IMR-90 (cell line): ENCODE measurements around the gene CALM1. TPM values are rescaled to one million over a fixed set of nuclear protein-coding genes. Genes with fewer than 3 reads are reported as not detected.

Experiments used
- ATAC-seq: fragments of 200-7000 bp; cut with Tn5 transposase; 2 replicates; pipeline ENCODE4 v1.9.1; 2020; ENCODE audit warnings: low read depth, mild to moderate bottlenecking, moderate library complexity
- BruUV-seq: library from RNA; stranded (reverse); fragments of 400-500 nt; replicated peaks from 2 replicates; lab custom pipeline; 2021; lab: Mats Ljungman, UMichigan
- CTCF ChIA-PET: fragments of 300-600 bp; formaldehyde crosslinking; extraction: SDS; loops from one replicate; lab custom pipeline; 2021; ENCODE audit warnings: antibody characterized with exemption; lab: Yijun Ruan, JAX
- POLR2A ChIA-PET: fragments of 300-600 bp; sonication (Branson Sonifier 250); formaldehyde crosslinking; loops from one replicate; lab custom pipeline; 2022; ENCODE audit warnings: antibody characterized with exemption; ENCODE audit not compliant: unreplicated experiment; lab: Charles Lee
- DNase-seq: peaks from one replicate; pipeline ENCODE4 v3.0.0; 2013
- H2AFZ ChIP-seq: replicated peaks from 2 replicates; pipeline ENCODE3; 2013; ENCODE audit warnings: low read length, mild to moderate bottlenecking; ENCODE audit not compliant: poor library complexity
- H2AK5ac ChIP-seq: 2 replicates; pipeline ENCODE4 v1.6.1; 2013; ENCODE audit warnings: low read depth, low read length, inconsistent platforms
- H2AK9ac ChIP-seq: replicated peaks from 2 replicates; pipeline ENCODE3; 2013; ENCODE audit warnings: mild to moderate bottlenecking, low read depth, low read length, moderate library complexity; ENCODE audit not compliant: poor library complexity
- H2BK120ac ChIP-seq: 2 replicates; pipeline ENCODE4 v1.6.1; 2013; ENCODE audit warnings: low read depth, low read length, inconsistent platforms
- H2BK15ac ChIP-seq: 3 replicates; pipeline ENCODE4 v1.6.1; 2013; ENCODE audit warnings: low read depth, low read length, inconsistent platforms
- H2BK20ac ChIP-seq: 2 replicates; pipeline ENCODE4 v1.6.1; 2013; ENCODE audit warnings: low read depth, mild to moderate bottlenecking, inconsistent platforms, low read length, moderate library complexity
- H2BK5ac ChIP-seq: 2 replicates; pipeline ENCODE4 v1.6.1; 2013; ENCODE audit warnings: mild to moderate bottlenecking, low read depth, low read length, inconsistent platforms; ENCODE audit not compliant: poor library complexity, severe bottlenecking
- H3K14ac ChIP-seq: replicated peaks from 2 replicates; pipeline ENCODE4 v1.6.1; 2013; ENCODE audit warnings: low read depth, low read length, inconsistent platforms
- H3K18ac ChIP-seq: 2 replicates; pipeline ENCODE4 v1.6.1; 2013; ENCODE audit warnings: low read depth, low read length, control low read depth
- H3K23ac ChIP-seq: 2 replicates; pipeline ENCODE4 v1.6.1; 2013; ENCODE audit warnings: low read depth, low read length, inconsistent platforms
- H3K27ac ChIP-seq: 2 replicates; pipeline ENCODE4 v1.5.1; 2013; ENCODE audit warnings: mild to moderate bottlenecking, control low read depth, low read length; ENCODE audit not compliant: insufficient read depth
- H3K27me3 ChIP-seq: 2 replicates; pipeline ENCODE4 v1.6.1; 2013; ENCODE audit warnings: low read length; ENCODE audit not compliant: control insufficient read depth, insufficient read depth
- H3K36me3 ChIP-seq: 2 replicates; pipeline ENCODE4 v1.6.1; 2013; ENCODE audit warnings: low read length, mixed read lengths; ENCODE audit not compliant: control insufficient read depth, insufficient read depth
- H3K4ac ChIP-seq: 2 replicates; pipeline ENCODE4 v1.6.1; 2013; ENCODE audit warnings: low read depth, low read length, inconsistent platforms
- H3K4me1 ChIP-seq: 2 replicates; pipeline ENCODE4 v1.6.1; 2013; ENCODE audit warnings: low read length, mixed read lengths; ENCODE audit not compliant: control insufficient read depth, insufficient read depth
- H3K4me2 ChIP-seq: 2 replicates; pipeline ENCODE4 v1.6.1; 2013; ENCODE audit warnings: low read depth, mild to moderate bottlenecking, control low read depth, low read length, moderate library complexity
- H3K4me3 ChIP-seq: 2 replicates; pipeline ENCODE4 v1.5.1; 2013; ENCODE audit warnings: low read depth, mild to moderate bottlenecking, control low read depth, low read length, moderate library complexity; ENCODE audit not compliant: insufficient read depth
- H3K56ac ChIP-seq: 2 replicates; pipeline ENCODE4 v1.6.1; 2013; ENCODE audit warnings: low read length, inconsistent platforms; ENCODE audit not compliant: insufficient read depth; ENCODE audit errors: extremely low read depth
- H3K79me1 ChIP-seq, 2 experiments: 2 replicates each; pipeline ENCODE4 v1.6.1; 2013; ENCODE audit warnings: low read length in 2 of 2, inconsistent platforms in 1 of 2, low read depth in 1 of 2
- H3K9ac ChIP-seq: 2 replicates; pipeline ENCODE4 v1.6.1; 2013; ENCODE audit warnings: low read depth, low read length, control low read depth
- H3K9me1 ChIP-seq: 2 replicates; pipeline ENCODE4 v1.6.1; 2013; ENCODE audit warnings: low read length, inconsistent platforms; ENCODE audit not compliant: insufficient read depth
- H3K9me3 ChIP-seq: 2 replicates; pipeline ENCODE4 v1.6.1; 2013; ENCODE audit warnings: low read length; ENCODE audit not compliant: control insufficient read depth, insufficient read depth
- H4K20me1 ChIP-seq: 2 replicates; pipeline ENCODE4 v1.6.1; 2013; ENCODE audit warnings: low read length, inconsistent platforms; ENCODE audit not compliant: insufficient read depth
- H4K5ac ChIP-seq: 2 replicates; pipeline ENCODE4 v1.6.1; 2013; ENCODE audit warnings: mild to moderate bottlenecking, low read depth, low read length, control low read depth
- H4K8ac ChIP-seq, 2 experiments: 2 replicates each; pipeline ENCODE4 v1.6.1; 2013; ENCODE audit warnings: low read depth in 2 of 2, low read length in 2 of 2, control low read depth in 1 of 2, inconsistent platforms in 1 of 2
- H4K91ac ChIP-seq: 2 replicates; pipeline ENCODE4 v1.6.1; 2013; ENCODE audit warnings: low read depth, low read length, inconsistent platforms; ENCODE audit not compliant: insufficient read depth
- BHLHE40 ChIP-seq: fragments of 150-350 bp; IDR thresholded peaks from 2 replicates; pipeline ENCODE4 v1.6.1; 2016; ENCODE audit warnings: mild to moderate bottlenecking, low read depth, low read length
- RCOR1 ChIP-seq: IDR thresholded peaks from 2 replicates; pipeline ENCODE4 v1.6.1; 2012; ENCODE audit warnings: mild to moderate bottlenecking, low read length, improper control_type of control experiment; ENCODE audit not compliant: insufficient replicate concordance
- SMC3 ChIP-seq: fragments of 150-350 bp; IDR thresholded peaks from 2 replicates; pipeline ENCODE4 v1.6.1; 2016; ENCODE audit warnings: low read depth, mild to moderate bottlenecking, antibody characterized with exemption, low read length, moderate library complexity
- WGBS, 2 experiments: methylation state at CpG; one replicate each; pipeline versions ENCODE4 v1.1.5 to v1.1.7; 2013; ENCODE audit warnings: missing lambda C conversion rate in 2 of 2; ENCODE audit not compliant: insufficient read length in 1 of 2; ENCODE audit errors: extremely low coverage in 2 of 2; 5-methylcytosine and 5-hydroxymethylcytosine counted together
- dilution Hi-C: fragments of 300-500 bp; cut with HindIII; formaldehyde crosslinking; loops from one replicate; pipeline ENCODE4 v1.14.3; 2018; ENCODE audit warnings: low sequenced_read_pairs; ENCODE audit not compliant: unreplicated experiment
- in situ Hi-C: fragments of 300-500 bp; cut with MboI; formaldehyde crosslinking; loops from 3 replicates; pipeline ENCODE4 v1.14.3; 2019; ENCODE audit warnings: low sequenced_read_pairs, inconsistent platforms, mixed read lengths
- intact Hi-C: fragments of 100-400 bp; cut with micrococcal nuclease; formaldehyde crosslinking; loops from 2 replicates; pipeline ENCODE4 v1.10.0; 2022
- polyA plus RNA-seq, 3 experiments: library from polyadenylated mRNA; depleted of rRNA; stranded (reverse); fragments of >200 nt; gene quantifications; 2 replicates each; pipeline ENCODE4 v1.2.3, GENCODE V29; 2012; ENCODE audit warnings: low replicate concordance in 1 of 3
- total RNA-seq: library from RNA; depleted of rRNA; stranded (reverse); fragments of >200 nt; gene quantifications from 2 replicates; pipeline ENCODE4 v1.2.3, GENCODE V29; 2012

CALM1 gene
- total and polyA plus RNA-seq, 2 of the 4 experiments (the other 2 are of a cell fraction), result 72.9 to 188 TPM

DNA sequence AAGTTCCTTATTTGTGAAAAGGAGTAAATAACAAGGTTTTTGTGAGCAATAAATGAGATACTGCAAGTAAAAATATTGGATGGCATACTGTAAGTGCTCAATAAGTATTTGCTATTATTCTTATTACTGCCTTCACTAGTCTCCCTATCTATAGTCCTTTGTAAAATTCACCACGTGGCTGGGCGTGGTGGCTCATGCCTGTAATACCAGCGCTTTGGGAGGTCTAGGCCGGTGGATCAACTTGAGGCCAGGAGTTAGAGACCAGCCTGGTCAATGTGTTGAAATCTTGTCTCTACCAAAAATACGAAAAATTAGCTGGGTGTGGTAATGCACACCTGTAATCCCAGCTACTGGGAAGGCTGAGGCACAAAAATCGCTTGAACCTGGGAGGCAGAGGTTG is 18.6 kb upstream of the CALM1 start:
- H3K9ac ChIP-seq, result no peak overlapping the region
- H4K20me1 ChIP-seq, result no peaks in the 10 kb centered on the region
- H2AK5ac ChIP-seq, result no peak overlapping the region
- no peak overlapping the region for H2BK5ac ChIP-seq
- intact Hi-C loops (no loop called here), dilution Hi-C loops (no loop called here), in situ Hi-C loops (loop anchor here (25.0 kb wide), 1 partner anchor 784 kb away; no protein-coding TSS in a partner anchor)
- H3K4me1 ChIP-seq, result peaks cover 7% of the 10 kb centered on the region
- H3K56ac ChIP-seq, result no peak overlapping the region
- no peak overlapping the region for H3K23ac ChIP-seq
- H2BK20ac ChIP-seq, result no peak overlapping the region
- no peak overlapping the region for H3K18ac ChIP-seq
- no peak overlapping the region for H2AK9ac ChIP-seq
- no peak overlapping the region for H2BK120ac ChIP-seq
- CTCF ChIA-PET, result no interaction called here
- H3K27me3 ChIP-seq, result no peaks in the 10 kb centered on the region
- H3K27ac ChIP-seq, result no peak overlapping the region
- no peak overlapping the region for H3K4me3 ChIP-seq
- no peak overlapping the region for H3K4me2 ChIP-seq
- H4K8ac ChIP-seq, result no peak overlapping the region
- no TSS peak for BruUV-seq
- ATAC-seq, result no peak
- WGBS, 2 experiments, result 87% methylated on average over 3 of the region's 6 CpGs; no CpG with 5 or more reads in 1 of the 2 experiments
- POLR2A ChIA-PET, result no interaction called here
- no peak overlapping the region for H3K14ac ChIP-seq
- no peak for DNase-seq
- H3K4ac ChIP-seq, result no peak overlapping the region
- TF ChIP-seq BHLHE40, result no peak
- no peak for TF ChIP-seq SMC3
- TF ChIP-seq RCOR1, result no peak
- no peak overlapping the region for H4K91ac ChIP-seq
- H4K5ac ChIP-seq, result no peak overlapping the region
- peaks cover 3 to 5% of the 10 kb centered on the region in 2 experiments; a peak in 1 of 4 replicates for H3K79me1 ChIP-seq
- H3K9me3 ChIP-seq, result no peaks in the 10 kb centered on the region
- H3K36me3 ChIP-seq, result no peaks in the 10 kb centered on the region
- H2BK15ac ChIP-seq, result no peak overlapping the region
- H3K9me1 ChIP-seq, result 0 out of 2 replicates have a peak, but pooled peaks cover 2% of the 10 kb centered on the region
- no peak overlapping the region for H2AFZ ChIP-seq
